WTC11 (cell line): ENCODE results near the gene YARS1. TPM values are rescaled to one million over a fixed set of nuclear protein-coding genes. Genes with fewer than 3 reads are reported as not detected.
A peak's percentile ranks its signal among the peaks of the same experiment; 100 is the strongest.

Experiments used
- ATAC-seq: fragments of 200-7000 bp; cut with Tn5 transposase; 2 replicates; pipeline ENCODE4 v1.10.0; 2021; ENCODE audit warnings: mild to moderate bottlenecking, moderate library complexity
- CTCF ChIA-PET: fragments of 300-600 bp; sonication (Branson Sonifier 250); formaldehyde crosslinking; loops from one replicate; lab custom pipeline; 2021; ENCODE audit warnings: antibody characterized with exemption; lab: Charles Lee
- POLR2A ChIA-PET: fragments of 350-600 bp; sonication (Branson Sonifier 250); formaldehyde crosslinking; loops from one replicate; lab custom pipeline; 2021; ENCODE audit warnings: antibody characterized with exemption; lab: Charles Lee
- DNase-seq: peaks from one replicate; pipeline ENCODE4 v3.0.0; 2021; ENCODE audit warnings: low spot score
- H3K27ac Mint-ChIP-seq: 2 replicates; pipeline ENCODE4 v1.8.0; 2021; ENCODE audit warnings: mixed read lengths
- H3K27me3 Mint-ChIP-seq: 2 replicates; pipeline ENCODE4 v1.8.0; 2021; ENCODE audit warnings: low read depth, mild to moderate bottlenecking, moderate library complexity, mixed read lengths
- H3K36me3 Mint-ChIP-seq: 2 replicates; pipeline ENCODE4 v1.8.0; 2021; ENCODE audit warnings: mixed read lengths
- H3K4me1 Mint-ChIP-seq: 2 replicates; pipeline ENCODE4 v1.8.0; 2022; ENCODE audit warnings: mixed read lengths
- H3K4me3 Mint-ChIP-seq: 2 replicates; pipeline ENCODE4 v1.8.0; 2021; ENCODE audit warnings: mild to moderate bottlenecking, moderate library complexity, mixed read lengths
- H3K9me3 Mint-ChIP-seq: 2 replicates; pipeline ENCODE4 v1.8.0; 2021; ENCODE audit warnings: mixed read lengths
- ATF6 ChIP-seq: sonication (generic); formaldehyde crosslinking; IDR thresholded peaks from 2 replicates; pipeline ENCODE4 v1.8.1; 2023; ENCODE audit warnings: mild to moderate bottlenecking, missing genetic modification reagents
- E2F5 ChIP-seq: sonication (generic); formaldehyde crosslinking; IDR thresholded peaks from 2 replicates; pipeline ENCODE4 v1.8.1; 2022; ENCODE audit warnings: mild to moderate bottlenecking, moderate library complexity, missing genetic modification reagents
- ETV6 ChIP-seq: sonication (generic); formaldehyde crosslinking; IDR thresholded peaks from 2 replicates; pipeline ENCODE4 v1.8.1; 2022; ENCODE audit warnings: mild to moderate bottlenecking, missing genetic modification reagents
- GRHL2 ChIP-seq: fragments of 250-450 bp; sonication (Bioruptor Pico); IDR thresholded peaks from 2 replicates; pipeline ENCODE4 v1.8.0; 2022; ENCODE audit warnings: mild to moderate bottlenecking, moderate library complexity; ENCODE audit not compliant: insufficient replicate concordance, severe bottlenecking
- MXD4 ChIP-seq: fragments of 250-450 bp; sonication (Bioruptor Pico); IDR thresholded peaks from 2 replicates; pipeline ENCODE4 v1.8.0; 2021; ENCODE audit warnings: mild to moderate bottlenecking, moderate library complexity, borderline replicate concordance
- NFATC4 ChIP-seq: fragments of 250-450 bp; sonication (Bioruptor Pico); IDR thresholded peaks from 2 replicates; pipeline ENCODE4 v1.9.0; 2021; ENCODE audit warnings: mild to moderate bottlenecking
- NR2C2 ChIP-seq: sonication (generic); formaldehyde crosslinking; IDR thresholded peaks from 2 replicates; pipeline ENCODE4 v1.8.0; 2022; ENCODE audit warnings: mild to moderate bottlenecking, missing genetic modification reagents
- RELA ChIP-seq: sonication (generic); formaldehyde crosslinking; IDR thresholded peaks from 2 replicates; pipeline ENCODE4 v1.8.1; 2022; ENCODE audit warnings: missing genetic modification reagents, mild to moderate bottlenecking, borderline replicate concordance
- SMAD3 ChIP-seq: sonication (generic); formaldehyde crosslinking; IDR thresholded peaks from 2 replicates; pipeline ENCODE4 v1.8.0; 2022; ENCODE audit warnings: missing genetic modification reagents, mild to moderate bottlenecking, borderline replicate concordance
- TCF7 ChIP-seq: sonication (generic); formaldehyde crosslinking; IDR thresholded peaks from 2 replicates; pipeline ENCODE4 v1.8.0; 2022; ENCODE audit warnings: mild to moderate bottlenecking, low read depth, missing genetic modification reagents, moderate library complexity
- USF1 ChIP-seq: sonication (generic); formaldehyde crosslinking; IDR thresholded peaks from 2 replicates; pipeline ENCODE4 v1.8.0; 2022; ENCODE audit warnings: mild to moderate bottlenecking, missing genetic modification reagents
- ZNF232 ChIP-seq: sonication (generic); formaldehyde crosslinking; IDR thresholded peaks from 2 replicates; pipeline ENCODE4 v1.8.0; 2022; ENCODE audit warnings: mild to moderate bottlenecking, missing genetic modification reagents
- ZNF423 ChIP-seq: fragments of 250-450 bp; sonication (Bioruptor Pico); IDR thresholded peaks from 2 replicates; pipeline ENCODE4 v2.1.2; 2022; ENCODE audit warnings: mild to moderate bottlenecking, moderate library complexity
- ZSCAN18 ChIP-seq: fragments of 250-450 bp; sonication (Bioruptor Pico); IDR thresholded peaks from 2 replicates; pipeline ENCODE4 v2.1.2; 2022; ENCODE audit warnings: mild to moderate bottlenecking, moderate library complexity
- total RNA-seq: library from RNA; stranded (reverse); gene quantifications from 3 replicates; pipeline ENCODE4 v1.2.3, GENCODE V29; 2021
- TF ChIP-seq, protein P1 (sequence below): fragments of 250-450 bp; sonication (Bioruptor Pico); IDR thresholded peaks from 2 replicates; pipeline ENCODE4 v1.9.0; 2021; ENCODE audit warnings: mild to moderate bottlenecking, borderline replicate concordance
- TF ChIP-seq, protein P2 (sequence below): sonication (generic); formaldehyde crosslinking; IDR thresholded peaks from 2 replicates; pipeline ENCODE4 v1.8.1; 2023; ENCODE audit warnings: mild to moderate bottlenecking, missing genetic modification reagents, borderline replicate concordance

Gene YARS1
- total RNA-seq, 1 experiment from 2014 or later = 197 TPM

DNA sequence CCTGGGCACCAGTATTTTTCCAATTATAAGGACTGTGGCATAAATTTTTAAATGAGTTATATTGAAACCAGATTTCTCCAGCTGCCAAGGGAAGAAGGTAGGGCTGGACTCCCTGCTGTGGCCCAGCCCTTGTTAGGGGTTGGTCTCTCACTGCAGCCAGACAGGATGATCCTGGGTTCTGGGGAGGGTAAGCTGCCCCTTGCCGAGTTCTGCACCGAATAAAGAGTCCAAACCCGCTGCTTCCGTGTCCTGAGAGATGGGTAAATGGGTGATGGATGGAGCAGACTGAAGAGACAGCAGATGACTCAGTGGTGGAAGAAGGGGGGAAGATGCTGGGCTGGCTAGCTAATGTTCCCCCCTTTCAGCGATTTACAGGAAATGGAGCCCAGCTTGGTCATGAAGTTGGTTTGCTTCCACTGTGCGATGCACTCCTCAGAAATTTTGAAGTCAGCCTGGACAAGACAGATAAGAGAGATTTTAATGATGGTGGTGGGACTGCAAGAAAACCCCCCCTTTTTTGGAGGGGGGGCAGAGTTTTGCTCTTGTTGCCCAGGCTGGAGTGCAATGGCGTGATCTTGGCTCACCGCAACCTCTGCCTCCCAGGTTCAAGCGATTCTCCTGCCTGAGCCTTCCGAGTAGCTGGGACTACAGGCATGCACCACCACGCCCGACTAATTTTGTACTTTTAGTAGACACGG is 41.4 kb downstream of the YARS1 start (continued):
- TF ChIP-seq, protein P1, sequence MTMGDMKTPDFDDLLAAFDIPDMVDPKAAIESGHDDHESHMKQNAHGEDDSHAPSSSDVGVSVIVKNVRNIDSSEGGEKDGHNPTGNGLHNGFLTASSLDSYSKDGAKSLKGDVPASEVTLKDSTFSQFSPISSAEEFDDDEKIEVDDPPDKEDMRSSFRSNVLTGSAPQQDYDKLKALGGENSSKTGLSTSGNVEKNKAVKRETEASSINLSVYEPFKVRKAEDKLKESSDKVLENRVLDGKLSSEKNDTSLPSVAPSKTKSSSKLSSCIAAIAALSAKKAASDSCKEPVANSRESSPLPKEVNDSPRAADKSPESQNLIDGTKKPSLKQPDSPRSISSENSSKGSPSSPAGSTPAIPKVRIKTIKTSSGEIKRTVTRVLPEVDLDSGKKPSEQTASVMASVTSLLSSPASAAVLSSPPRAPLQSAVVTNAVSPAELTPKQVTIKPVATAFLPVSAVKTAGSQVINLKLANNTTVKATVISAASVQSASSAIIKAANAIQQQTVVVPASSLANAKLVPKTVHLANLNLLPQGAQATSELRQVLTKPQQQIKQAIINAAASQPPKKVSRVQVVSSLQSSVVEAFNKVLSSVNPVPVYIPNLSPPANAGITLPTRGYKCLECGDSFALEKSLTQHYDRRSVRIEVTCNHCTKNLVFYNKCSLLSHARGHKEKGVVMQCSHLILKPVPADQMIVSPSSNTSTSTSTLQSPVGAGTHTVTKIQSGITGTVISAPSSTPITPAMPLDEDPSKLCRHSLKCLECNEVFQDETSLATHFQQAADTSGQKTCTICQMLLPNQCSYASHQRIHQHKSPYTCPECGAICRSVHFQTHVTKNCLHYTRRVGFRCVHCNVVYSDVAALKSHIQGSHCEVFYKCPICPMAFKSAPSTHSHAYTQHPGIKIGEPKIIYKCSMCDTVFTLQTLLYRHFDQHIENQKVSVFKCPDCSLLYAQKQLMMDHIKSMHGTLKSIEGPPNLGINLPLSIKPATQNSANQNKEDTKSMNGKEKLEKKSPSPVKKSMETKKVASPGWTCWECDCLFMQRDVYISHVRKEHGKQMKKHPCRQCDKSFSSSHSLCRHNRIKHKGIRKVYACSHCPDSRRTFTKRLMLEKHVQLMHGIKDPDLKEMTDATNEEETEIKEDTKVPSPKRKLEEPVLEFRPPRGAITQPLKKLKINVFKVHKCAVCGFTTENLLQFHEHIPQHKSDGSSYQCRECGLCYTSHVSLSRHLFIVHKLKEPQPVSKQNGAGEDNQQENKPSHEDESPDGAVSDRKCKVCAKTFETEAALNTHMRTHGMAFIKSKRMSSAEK (CRISPR knock-in tag) = no peak
- TF ChIP-seq ZNF232 (CRISPR knock-in tag) = no peak

DNA sequence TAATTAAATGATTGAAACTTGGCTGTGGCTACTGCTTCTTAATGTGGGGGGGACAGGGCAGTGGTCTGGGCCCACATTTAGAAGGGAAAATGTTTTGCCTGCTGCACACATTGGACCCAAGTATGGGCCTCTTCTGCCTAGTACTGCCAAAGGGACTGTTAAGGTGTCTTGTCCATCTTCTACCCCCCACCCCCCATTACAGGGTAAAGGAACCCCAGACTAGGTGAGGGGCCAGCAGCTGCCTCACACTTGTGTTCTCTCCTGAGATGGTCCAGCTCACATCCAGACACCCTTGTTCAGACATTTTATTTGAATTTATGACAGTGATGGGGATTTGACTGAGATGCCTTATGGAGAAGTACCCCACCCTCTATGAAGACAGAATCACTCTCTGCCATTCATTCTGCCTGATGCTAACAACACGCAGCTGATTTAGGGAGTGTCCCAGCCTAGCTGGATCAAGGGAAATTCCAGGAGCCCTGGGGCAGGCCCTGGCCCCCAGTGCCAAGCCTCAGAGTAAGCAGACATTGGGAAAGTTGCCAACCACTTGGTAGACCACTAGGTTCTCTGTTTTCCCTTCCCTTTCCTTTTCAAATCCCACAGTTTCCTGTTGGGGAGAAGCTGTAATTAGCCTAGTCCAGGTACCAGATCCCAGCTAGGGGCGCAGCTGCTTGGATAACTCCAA is 42.1 kb downstream of the YARS1 start:
- ChIA-PET POLR2A (interaction anchor here (0.9 to 4.7 kb wide), 8 partner anchors 20 to 99 kb away, joined by 3 to 39 read pairs (median 4); partner anchors contain the start of genes S100PBP and YARS1), CTCF (interaction anchor here (0.6 to 10.0 kb wide), 14 partner anchors 8 to 714 kb away, joined by 3 to 262 read pairs (median 7); partner anchors contain the start of gene SYNC)
- H3K4me1 Mint-ChIP-seq = peaks cover 25% of the 10 kb centered on the region
- no peak overlapping the region; the same call in 1 of the 2 replicates for H3K27ac Mint-ChIP-seq
- no peak overlapping the region for H3K4me3 Mint-ChIP-seq
- no peaks in the 10 kb centered on the region for H3K27me3 Mint-ChIP-seq
- H3K9me3 Mint-ChIP-seq = no peaks in the 10 kb centered on the region
- no peak for ATAC-seq
- no peak for DNase-seq
- no peak for TF ChIP-seq ZNF423 (CRISPR knock-in tag)
- TF ChIP-seq, protein P2, sequence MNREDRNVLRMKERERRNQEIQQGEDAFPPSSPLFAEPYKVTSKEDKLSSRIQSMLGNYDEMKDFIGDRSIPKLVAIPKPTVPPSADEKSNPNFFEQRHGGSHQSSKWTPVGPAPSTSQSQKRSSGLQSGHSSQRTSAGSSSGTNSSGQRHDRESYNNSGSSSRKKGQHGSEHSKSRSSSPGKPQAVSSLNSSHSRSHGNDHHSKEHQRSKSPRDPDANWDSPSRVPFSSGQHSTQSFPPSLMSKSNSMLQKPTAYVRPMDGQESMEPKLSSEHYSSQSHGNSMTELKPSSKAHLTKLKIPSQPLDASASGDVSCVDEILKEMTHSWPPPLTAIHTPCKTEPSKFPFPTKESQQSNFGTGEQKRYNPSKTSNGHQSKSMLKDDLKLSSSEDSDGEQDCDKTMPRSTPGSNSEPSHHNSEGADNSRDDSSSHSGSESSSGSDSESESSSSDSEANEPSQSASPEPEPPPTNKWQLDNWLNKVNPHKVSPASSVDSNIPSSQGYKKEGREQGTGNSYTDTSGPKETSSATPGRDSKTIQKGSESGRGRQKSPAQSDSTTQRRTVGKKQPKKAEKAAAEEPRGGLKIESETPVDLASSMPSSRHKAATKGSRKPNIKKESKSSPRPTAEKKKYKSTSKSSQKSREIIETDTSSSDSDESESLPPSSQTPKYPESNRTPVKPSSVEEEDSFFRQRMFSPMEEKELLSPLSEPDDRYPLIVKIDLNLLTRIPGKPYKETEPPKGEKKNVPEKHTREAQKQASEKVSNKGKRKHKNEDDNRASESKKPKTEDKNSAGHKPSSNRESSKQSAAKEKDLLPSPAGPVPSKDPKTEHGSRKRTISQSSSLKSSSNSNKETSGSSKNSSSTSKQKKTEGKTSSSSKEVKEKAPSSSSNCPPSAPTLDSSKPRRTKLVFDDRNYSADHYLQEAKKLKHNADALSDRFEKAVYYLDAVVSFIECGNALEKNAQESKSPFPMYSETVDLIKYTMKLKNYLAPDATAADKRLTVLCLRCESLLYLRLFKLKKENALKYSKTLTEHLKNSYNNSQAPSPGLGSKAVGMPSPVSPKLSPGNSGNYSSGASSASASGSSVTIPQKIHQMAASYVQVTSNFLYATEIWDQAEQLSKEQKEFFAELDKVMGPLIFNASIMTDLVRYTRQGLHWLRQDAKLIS (CRISPR knock-in tag) = no peak
- no peak for TF ChIP-seq ATF6 (CRISPR knock-in tag)
- TF ChIP-seq NR2C2 (CRISPR knock-in tag) = no peak
- no peak for TF ChIP-seq MXD4 (CRISPR knock-in tag)
- no peak for TF ChIP-seq RELA (CRISPR knock-in tag)
- H3K36me3 Mint-ChIP-seq = peaks cover 46% of the 10 kb centered on the region

- ATAC-seq (no peak), DNase-seq (no peak)
- Mint-ChIP-seq H3K27me3 (no peaks in the 10 kb centered on the region), H3K4me1 (peaks cover 27% of the 10 kb centered on the region), H3K4me3 (no peak overlapping the region), H3K9me3 (no peaks in the 10 kb centered on the region), H3K27ac (peak overlapping the region; percentile 84; the same call in 1 of the 2 replicates), H3K36me3 (peaks cover 41% of the 10 kb centered on the region)
- POLR2A ChIA-PET = interaction anchor here (0.5 to 4.7 kb wide), 8 partner anchors 16 to 98 kb away, joined by 3 to 39 read pairs (median 4); no protein-coding TSS in a partner anchor
- CTCF ChIA-PET = interaction anchor here (0.6 to 10.0 kb wide), 13 partner anchors 10 to 254 kb away, joined by 3 to 262 read pairs (median 8); partner anchors contain the start of gene SYNC
- TF ChIP-seq SMAD3 (CRISPR knock-in tag) = peak; percentile 53; the same call in 1 of the 2 replicates
- peak; percentile 7; the same call in 1 of the 2 replicates for TF ChIP-seq ETV6 (CRISPR knock-in tag)
- no peak for TF ChIP-seq GRHL2 (CRISPR knock-in tag)
- TF ChIP-seq ZSCAN18 = no peak
- TF ChIP-seq E2F5 = no peak
- TF ChIP-seq NFATC4 (CRISPR knock-in tag) = 0 out of 2 replicates have a peak, but pooled peaks have one; percentile 56
- no peak for TF ChIP-seq ZNF232 (CRISPR knock-in tag)
- TF ChIP-seq USF1 = no peak
- TF ChIP-seq TCF7 = no peak
Measured at GRCh38 chr1:32774464-32774808, 42.7 kb downstream of the YARS1 start.
